ENCODE data around the gene TSPAN5. TPM values are rescaled to one million over a fixed set of nuclear protein-coding genes. Genes with fewer than 3 reads are reported as not detected.

The TSPAN5 gene
- total and polyA plus RNA-seq, 8 donors: 0.23 to 2.6 (median 1.2) TPM

GRCh38 chr4:98516441-98517217 is 141.8 kb downstream of the TSPAN5 start:
- 90 to 92% methylated on average over 5 of the region's 5 CpGs for WGBS, 2 donors
- FAIRE-seq (no peak), DNase-seq (no peak), ATAC-seq (no peak)
- Histone ChIP-seq H3K27me3 (no peaks in the 10 kb centered on the region), H3K4me1 (no peaks in the 10 kb centered on the region), H3K4me3 (no peak overlapping the region), H3K36me3 (no peaks in the 10 kb centered on the region), H3K9me3 (no peaks in the 10 kb centered on the region), H3K27ac (no peak overlapping the region)
- TF ChIP-seq CTCF (IDR thresholded peaks at IDR 0.05): no peak
- intact Hi-C loops (cut with DNase I): no loop called here

- TF ChIP-seq CTCF (IDR thresholded peaks at IDR 0.05): no peak
- no peaks in the 10 kb centered on the region for H3K27me3 ChIP-seq
- WGBS, 2 donors: 85 to 89% methylated on average over 3 of the region's 3 CpGs
- intact Hi-C loops (cut with DNase I): no loop called here
- no peak overlapping the region for H3K27ac ChIP-seq
- H3K4me1 ChIP-seq: no peaks in the 10 kb centered on the region
- DNase-seq (no peak), ATAC-seq (peak in 1 of 4 donors; percentile 37), FAIRE-seq (no peak)
- no peaks in the 10 kb centered on the region for H3K36me3 ChIP-seq
- no peak overlapping the region for H3K4me3 ChIP-seq
- H3K9me3 ChIP-seq: no peaks in the 10 kb centered on the region
Measured at GRCh38 chr4:98516042-98516440, 142.4 kb downstream of the TSPAN5 start.

- Histone ChIP-seq H3K9me3 (no peaks in the 10 kb centered on the region), H3K36me3 (no peaks in the 10 kb centered on the region), H3K4me1 (no peaks in the 10 kb centered on the region), H3K4me3 (no peak overlapping the region), H3K27me3 (no peaks in the 10 kb centered on the region), H3K27ac (no peak overlapping the region)
- DNase-seq (no peak), ATAC-seq (no peak), FAIRE-seq (no peak)
- intact Hi-C loops (cut with DNase I): no loop called here
- WGBS, 2 donors: 62 to 67% methylated on average over 1 of the region's 1 CpG
- no peak for TF ChIP-seq CTCF (IDR thresholded peaks at IDR 0.05)
Measured at GRCh38 chr4:98515470-98515809, 143.0 kb downstream of the TSPAN5 start.

- no peaks in the 10 kb centered on the region for H3K27me3 ChIP-seq
- no peaks in the 10 kb centered on the region for H3K36me3 ChIP-seq
- no peaks in the 10 kb centered on the region for H3K4me1 ChIP-seq
- TF ChIP-seq CTCF (IDR thresholded peaks at IDR 0.05): no peak
- H3K9me3 ChIP-seq: no peaks in the 10 kb centered on the region
- H3K27ac ChIP-seq: no peak overlapping the region
- ATAC-seq: peak in 1 of 4 donors; percentile 42
- FAIRE-seq: no peak
- H3K4me3 ChIP-seq: no peak overlapping the region
- WGBS, 2 donors: 80 to 83% methylated on average over 4 of the region's 4 CpGs
- intact Hi-C loops (cut with DNase I): no loop called here
- DNase-seq: no peak
Measured at GRCh38 chr4:98514741-98515469, 143.5 kb downstream of the TSPAN5 start.

GRCh38 chr4:98512918-98513317 is 145.5 kb downstream of the TSPAN5 start:
- 72 to 90% methylated on average over 3 of the region's 3 CpGs for WGBS, 2 donors
- Histone ChIP-seq H3K4me1 (no peaks in the 10 kb centered on the region), H3K36me3 (no peaks in the 10 kb centered on the region), H3K27ac (no peak overlapping the region), H3K27me3 (no peaks in the 10 kb centered on the region), H3K4me3 (no peak overlapping the region), H3K9me3 (no peaks in the 10 kb centered on the region)
- DNase-seq (no peak), FAIRE-seq (no peak), ATAC-seq (no peak)
- intact Hi-C loops (cut with DNase I): no loop called here
- no peak for TF ChIP-seq CTCF (IDR thresholded peaks at IDR 0.05)

Data from pancreas (tissue), 10 donors.